WTC11 (cell line): ENCODE measurements around the gene SERTAD1.

ENCODE experiments used
- ESRRA ChIP-seq: sonication (generic); formaldehyde crosslinking; IDR thresholded peaks from 2 replicates; pipeline ENCODE4 v1.8.1; 2022; ENCODE audit warnings: mild to moderate bottlenecking, missing genetic modification reagents, borderline replicate concordance
- MXD4 ChIP-seq: fragments of 250-450 bp; sonication (Bioruptor Pico); IDR thresholded peaks from 2 replicates; pipeline ENCODE4 v1.8.0; 2021; ENCODE audit warnings: mild to moderate bottlenecking, moderate library complexity, borderline replicate concordance
- TF ChIP-seq, protein P1 (sequence below): fragments of 200-600 bp; IDR thresholded peaks from 2 replicates; pipeline ENCODE4 v1.8.0; 2022; ENCODE audit warnings: antibody characterized with exemption
- TF ChIP-seq, protein P2 (sequence below): sonication (generic); formaldehyde crosslinking; IDR thresholded peaks from 2 replicates; pipeline ENCODE4 v1.8.0; 2022; ENCODE audit warnings: mild to moderate bottlenecking, missing genetic modification reagents
- TF ChIP-seq, protein P3 (sequence below): sonication (generic); formaldehyde crosslinking; IDR thresholded peaks from 2 replicates; pipeline ENCODE4 v1.8.1; 2023; ENCODE audit warnings: mild to moderate bottlenecking, missing genetic modification reagents, borderline replicate concordance
- TF ChIP-seq, protein P4 (sequence below): sonication (generic); formaldehyde crosslinking; IDR thresholded peaks from 2 replicates; pipeline ENCODE4 v1.8.1; 2023; ENCODE audit warnings: mild to moderate bottlenecking, missing genetic modification reagents, moderate library complexity

DNA sequence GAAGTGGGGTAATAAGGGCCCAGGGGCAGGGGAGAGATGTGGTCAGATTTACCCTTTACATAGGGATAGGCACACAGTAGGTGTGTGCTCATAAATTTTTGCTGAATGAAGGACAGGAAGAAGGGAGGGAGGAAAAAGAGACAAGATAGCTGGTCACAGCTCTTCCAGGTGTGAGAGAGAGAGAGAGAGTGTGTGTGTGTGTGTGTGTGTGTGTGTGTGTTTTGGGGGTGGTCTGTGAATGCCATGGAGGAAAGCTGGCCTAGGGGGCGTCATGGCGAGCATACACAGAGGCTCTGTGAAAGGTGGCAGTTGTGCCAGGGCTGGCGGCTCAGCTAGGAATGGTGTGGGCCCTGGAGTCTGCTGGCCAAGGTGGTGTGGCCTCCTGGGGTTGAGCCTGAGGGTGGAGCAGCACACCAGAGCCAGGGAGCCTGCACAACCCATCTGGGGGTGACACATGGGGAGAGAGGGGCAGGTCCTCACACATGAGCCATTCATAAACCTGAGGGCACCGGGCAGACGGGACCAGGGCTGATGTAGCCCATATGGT, 6.7 kb downstream of the SERTAD1 start:
- TF ChIP-seq, protein P1, sequence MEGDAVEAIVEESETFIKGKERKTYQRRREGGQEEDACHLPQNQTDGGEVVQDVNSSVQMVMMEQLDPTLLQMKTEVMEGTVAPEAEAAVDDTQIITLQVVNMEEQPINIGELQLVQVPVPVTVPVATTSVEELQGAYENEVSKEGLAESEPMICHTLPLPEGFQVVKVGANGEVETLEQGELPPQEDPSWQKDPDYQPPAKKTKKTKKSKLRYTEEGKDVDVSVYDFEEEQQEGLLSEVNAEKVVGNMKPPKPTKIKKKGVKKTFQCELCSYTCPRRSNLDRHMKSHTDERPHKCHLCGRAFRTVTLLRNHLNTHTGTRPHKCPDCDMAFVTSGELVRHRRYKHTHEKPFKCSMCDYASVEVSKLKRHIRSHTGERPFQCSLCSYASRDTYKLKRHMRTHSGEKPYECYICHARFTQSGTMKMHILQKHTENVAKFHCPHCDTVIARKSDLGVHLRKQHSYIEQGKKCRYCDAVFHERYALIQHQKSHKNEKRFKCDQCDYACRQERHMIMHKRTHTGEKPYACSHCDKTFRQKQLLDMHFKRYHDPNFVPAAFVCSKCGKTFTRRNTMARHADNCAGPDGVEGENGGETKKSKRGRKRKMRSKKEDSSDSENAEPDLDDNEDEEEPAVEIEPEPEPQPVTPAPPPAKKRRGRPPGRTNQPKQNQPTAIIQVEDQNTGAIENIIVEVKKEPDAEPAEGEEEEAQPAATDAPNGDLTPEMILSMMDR, result no peak
- TF ChIP-seq ESRRA (CRISPR knock-in tag) (no peak), MXD4 (no peak)
- TF ChIP-seq, protein P2, sequence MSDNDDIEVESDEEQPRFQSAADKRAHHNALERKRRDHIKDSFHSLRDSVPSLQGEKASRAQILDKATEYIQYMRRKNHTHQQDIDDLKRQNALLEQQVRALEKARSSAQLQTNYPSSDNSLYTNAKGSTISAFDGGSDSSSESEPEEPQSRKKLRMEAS (CRISPR knock-in tag), result no peak
- TF ChIP-seq, protein P3, sequence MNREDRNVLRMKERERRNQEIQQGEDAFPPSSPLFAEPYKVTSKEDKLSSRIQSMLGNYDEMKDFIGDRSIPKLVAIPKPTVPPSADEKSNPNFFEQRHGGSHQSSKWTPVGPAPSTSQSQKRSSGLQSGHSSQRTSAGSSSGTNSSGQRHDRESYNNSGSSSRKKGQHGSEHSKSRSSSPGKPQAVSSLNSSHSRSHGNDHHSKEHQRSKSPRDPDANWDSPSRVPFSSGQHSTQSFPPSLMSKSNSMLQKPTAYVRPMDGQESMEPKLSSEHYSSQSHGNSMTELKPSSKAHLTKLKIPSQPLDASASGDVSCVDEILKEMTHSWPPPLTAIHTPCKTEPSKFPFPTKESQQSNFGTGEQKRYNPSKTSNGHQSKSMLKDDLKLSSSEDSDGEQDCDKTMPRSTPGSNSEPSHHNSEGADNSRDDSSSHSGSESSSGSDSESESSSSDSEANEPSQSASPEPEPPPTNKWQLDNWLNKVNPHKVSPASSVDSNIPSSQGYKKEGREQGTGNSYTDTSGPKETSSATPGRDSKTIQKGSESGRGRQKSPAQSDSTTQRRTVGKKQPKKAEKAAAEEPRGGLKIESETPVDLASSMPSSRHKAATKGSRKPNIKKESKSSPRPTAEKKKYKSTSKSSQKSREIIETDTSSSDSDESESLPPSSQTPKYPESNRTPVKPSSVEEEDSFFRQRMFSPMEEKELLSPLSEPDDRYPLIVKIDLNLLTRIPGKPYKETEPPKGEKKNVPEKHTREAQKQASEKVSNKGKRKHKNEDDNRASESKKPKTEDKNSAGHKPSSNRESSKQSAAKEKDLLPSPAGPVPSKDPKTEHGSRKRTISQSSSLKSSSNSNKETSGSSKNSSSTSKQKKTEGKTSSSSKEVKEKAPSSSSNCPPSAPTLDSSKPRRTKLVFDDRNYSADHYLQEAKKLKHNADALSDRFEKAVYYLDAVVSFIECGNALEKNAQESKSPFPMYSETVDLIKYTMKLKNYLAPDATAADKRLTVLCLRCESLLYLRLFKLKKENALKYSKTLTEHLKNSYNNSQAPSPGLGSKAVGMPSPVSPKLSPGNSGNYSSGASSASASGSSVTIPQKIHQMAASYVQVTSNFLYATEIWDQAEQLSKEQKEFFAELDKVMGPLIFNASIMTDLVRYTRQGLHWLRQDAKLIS (CRISPR knock-in tag), result no peak
- TF ChIP-seq, protein P4, sequence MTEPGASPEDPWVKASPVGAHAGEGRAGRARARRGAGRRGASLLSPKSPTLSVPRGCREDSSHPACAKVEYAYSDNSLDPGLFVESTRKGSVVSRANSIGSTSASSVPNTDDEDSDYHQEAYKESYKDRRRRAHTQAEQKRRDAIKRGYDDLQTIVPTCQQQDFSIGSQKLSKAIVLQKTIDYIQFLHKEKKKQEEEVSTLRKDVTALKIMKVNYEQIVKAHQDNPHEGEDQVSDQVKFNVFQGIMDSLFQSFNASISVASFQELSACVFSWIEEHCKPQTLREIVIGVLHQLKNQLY (CRISPR knock-in tag), result no peak
